GM12878 (cell line): Measurements from ENCODE around the gene POLR2L. TPM values are rescaled to one million over a fixed set of nuclear protein-coding genes. Genes with fewer than 3 reads are reported as not detected.

Experiments used
- ATAC-seq: fragments of 200-7000 bp; cut with Tn5 transposase; 3 replicates; pipeline ENCODE4 v1.9.1; 2020; ENCODE audit warnings: mild to moderate bottlenecking, moderate library complexity
- BruUV-seq: library from RNA; stranded (reverse); fragments of 400-500 nt; replicated peaks from 2 replicates; lab custom pipeline; 2021; lab: Mats Ljungman, UMichigan
- CTCF ChIA-PET: fragments of 300-600 bp; sonication (Branson Sonifier 250); formaldehyde crosslinking; extraction: SDS; loops from one replicate; lab custom pipeline; 2021; ENCODE audit warnings: inconsistent platforms; lab: Yijun Ruan, JAX
- POLR2A ChIA-PET: fragments of 350-600 bp; formaldehyde crosslinking; extraction: SDS; loops from one replicate; lab custom pipeline; 2021; ENCODE audit warnings: inconsistent platforms; lab: Charles Lee
- RAD21 ChIA-PET: fragments of 300-600 bp; sonication (Branson Sonifier 250); formaldehyde crosslinking; loops from one replicate; lab custom pipeline; 2023; ENCODE audit warnings: antibody characterized with exemption; ENCODE audit not compliant: unreplicated experiment; lab: Charles Lee
- SMC1A ChIA-PET: fragments of 300-600 bp; sonication (Branson Sonifier 250); formaldehyde crosslinking; loops from one replicate; lab custom pipeline; 2023; ENCODE audit not compliant: unreplicated experiment, uncharacterized antibody; lab: Charles Lee
- DNase-seq: peaks from one replicate; pipeline ENCODE4 v3.0.0-alpha.2; 2011; ENCODE audit warnings: low read depth, low spot score
- FAIRE-seq: peaks from 3 replicates; lab custom pipeline; 2011; peaks lifted over from hg19 to GRCh38; lab: Jason Lieb, UNC
- H2AFZ ChIP-seq: 2 replicates; pipeline ENCODE4 v1.6.0; 2011; ENCODE audit warnings: low read depth, low read length, control low read depth; ENCODE audit not compliant: control insufficient read depth
- H3K27ac ChIP-seq: 2 replicates; pipeline ENCODE4 v1.5.1; 2011; ENCODE audit warnings: control low read depth; ENCODE audit not compliant: control insufficient read depth, insufficient read depth
- H3K27me3 ChIP-seq, 2 experiments: replicated peaks in 1 of 2; 2 replicates each; pipeline versions ENCODE4 v1.6.0 to v1.6.1; 2011; ENCODE audit warnings: low read length in 1 of 2; ENCODE audit not compliant: control insufficient read depth in 2 of 2, insufficient read depth in 2 of 2
- H3K36me3 ChIP-seq, 2 experiments: 2 replicates each; pipeline ENCODE4 v1.5.1; 2011; ENCODE audit warnings: low read length in 1 of 2; ENCODE audit not compliant: control insufficient read depth in 2 of 2, insufficient read depth in 2 of 2
- H3K4me1 ChIP-seq: 2 replicates; pipeline ENCODE4 v1.6.1; 2011; ENCODE audit warnings: mild to moderate bottlenecking, low read length, moderate library complexity, mixed read lengths; ENCODE audit not compliant: control insufficient read depth, insufficient read depth
- H3K4me2 ChIP-seq: 2 replicates; pipeline ENCODE4 v1.6.0; 2011; ENCODE audit warnings: control low read depth; ENCODE audit not compliant: control insufficient read depth, insufficient read depth
- H3K4me3 ChIP-seq: fragments of 200-600 bp; sonication (generic); 2 replicates; pipeline ENCODE4 v1.5.1; 2016
- H3K79me2 ChIP-seq: 2 replicates; pipeline ENCODE4 v1.6.0; 2011; ENCODE audit warnings: low read length; ENCODE audit not compliant: control insufficient read depth, insufficient read depth
- H3K9ac ChIP-seq: 2 replicates; pipeline ENCODE4 v1.8.0; 2011; ENCODE audit warnings: low read length, control low read depth, mixed read lengths; ENCODE audit not compliant: control insufficient read depth, insufficient read depth
- H3K9me3 ChIP-seq: replicated peaks from 3 replicates; pipeline ENCODE4 v1.5.1; 2011; ENCODE audit warnings: mild to moderate bottlenecking, low read length; ENCODE audit not compliant: control insufficient read depth, insufficient read depth
- H4K20me1 ChIP-seq: 2 replicates; pipeline ENCODE4 v1.6.0; 2011; ENCODE audit not compliant: control insufficient read depth, insufficient read depth
- CUX1 ChIP-seq: IDR thresholded peaks from 2 replicates; pipeline ENCODE4 v1.6.1; 2012; ENCODE audit warnings: improper control_type of control experiment, low read depth, low read length; ENCODE audit not compliant: insufficient replicate concordance
- E2F8 ChIP-seq: fragments of 450-650 bp; IDR thresholded peaks from 2 replicates; pipeline ENCODE4 v1.6.1; 2018; ENCODE audit warnings: mild to moderate bottlenecking, low read depth, moderate library complexity; ENCODE audit not compliant: partially characterized antibody
- ESRRA ChIP-seq: IDR thresholded peaks from 2 replicates; pipeline ENCODE4 v1.6.1; 2012; ENCODE audit warnings: mild to moderate bottlenecking, low read length, improper control_type of control experiment
- FOS ChIP-seq: IDR thresholded peaks from 3 replicates; pipeline ENCODE4 v1.6.1; 2011; ENCODE audit warnings: borderline replicate concordance; ENCODE audit not compliant: insufficient read length; ENCODE audit errors: extremely low read depth
- HDAC6 ChIP-seq: fragments of 200-600 bp; sonication (generic); IDR thresholded peaks from one replicate; pipeline ENCODE4 v1.8.0; 2017; ENCODE audit warnings: antibody characterized with exemption; ENCODE audit not compliant: unreplicated experiment
- KAT2A ChIP-seq: conservative IDR thresholded peaks from 2 replicates; pipeline ENCODE4 v1.6.1; 2011; ENCODE audit warnings: low read depth, low read length; ENCODE audit not compliant: control insufficient read depth
- MTA2 ChIP-seq: fragments of 450-650 bp; IDR thresholded peaks from 2 replicates; pipeline ENCODE4 v1.6.1; 2016; ENCODE audit warnings: low read depth, mild to moderate bottlenecking, moderate library complexity
- SMC3 ChIP-seq: IDR thresholded peaks from 2 replicates; pipeline ENCODE4 v1.6.1; 2011; ENCODE audit warnings: low read length, improper control_type of control experiment, borderline replicate concordance
- SREBF2 ChIP-seq: IDR thresholded peaks from 2 replicates; pipeline ENCODE4 v1.6.1; 2012; ENCODE audit warnings: mild to moderate bottlenecking, low read length
- TAF1 ChIP-seq: IDR thresholded peaks from 2 replicates; pipeline ENCODE4 v1.6.1; 2011; ENCODE audit warnings: mild to moderate bottlenecking, low read depth, low read length, borderline replicate concordance
- TCF3 ChIP-seq: IDR thresholded peaks from 2 replicates; pipeline ENCODE4 v1.6.1; 2012; ENCODE audit warnings: low read depth, mild to moderate bottlenecking, low read length, borderline replicate concordance; ENCODE audit not compliant: insufficient read depth
- WGBS: methylation state at CpG from one replicate; pipeline ENCODE4 v1.1.6; 2016; ENCODE audit warnings: low lambda C conversion rate; ENCODE audit not compliant: insufficient replicate concordance, insufficient coverage; ENCODE audit errors: missing lambda C conversion rate; 5-methylcytosine and 5-hydroxymethylcytosine counted together
- in situ Hi-C: fragments of 300-500 bp; cut with MboI; formaldehyde crosslinking; loops from 9 replicates; pipeline ENCODE4 v1.14.3; 2018; ENCODE audit warnings: mixed read lengths
- intact Hi-C: fragments of 100-400 bp; cut with micrococcal nuclease; formaldehyde crosslinking; loops from one replicate; pipeline ENCODE4 v1.14.2; 2022; ENCODE audit not compliant: unreplicated experiment
- polyA plus RNA-seq, 11 experiments: library from polyadenylated mRNA; depleted of rRNA in 4 of 11; unstranded in 6 of 11; stranded (reverse) in 5 of 11; fragments of >200 nt; fragmentation: Nextera tagmentation in 4 of 11; fragmentation: Illumina TruSeq in 1 of 11; extraction: Ambion mirVana in 4 of 11; extraction: Trizol in 1 of 11; gene quantifications; 1 replicate in 1 of 11; 2 replicates in 10 of 11; pipeline versions ENCODE4 v1.2.1 to v1.2.3, GENCODE V29; 2011 to 2016; ENCODE audit warnings: inconsistent platforms in 2 of 11, missing spikeins in 2 of 11, low read depth in 1 of 11
- total RNA-seq, 4 experiments: library from RNA; depleted of rRNA in 3 of 4; stranded (reverse); fragments of >200 nt in 3 of 4; fragmentation: Illumina TruSeq in 1 of 4; extraction: Trizol in 1 of 4; gene quantifications; 2 replicates each; pipeline versions ENCODE4 v1.2.1 to v1.2.3, GENCODE V29; 2013 to 2021

The POLR2L gene
- total and polyA plus RNA-seq, 10 of the 15 experiments (the other 5 are each of a cell fraction or from before 2014, with no cell fraction given): 23.1 to 497 (median 125) TPM

- no peaks in the 10 kb centered on the region for H3K4me1 ChIP-seq
- H4K20me1 ChIP-seq: no peaks in the 10 kb centered on the region
- H3K9ac ChIP-seq: no peak overlapping the region
- ChIA-PET CTCF (no interaction called here), POLR2A (interaction anchor here (0.7 kb wide), 1 partner anchor 417 kb away, joined by 3 read pairs; no protein-coding TSS in a partner anchor), RAD21 (interaction anchor here (0.9 kb wide), 1 partner anchor 14 kb away, joined by 3 read pairs; no protein-coding TSS in a partner anchor), SMC1A (no interaction called here)
- WGBS: 90% methylated on average over 25 of the region's 37 CpGs
- ATAC-seq (no peak), FAIRE-seq (no peak), DNase-seq (no peak)
- H3K4me2 ChIP-seq: no peak overlapping the region
- no TSS peak for BruUV-seq
- no peak for TF ChIP-seq TCF3
- TF ChIP-seq E2F8: no peak
- TF ChIP-seq HDAC6: no peak
- no peak for TF ChIP-seq MTA2
- no peak for TF ChIP-seq KAT2A
- TF ChIP-seq ESRRA: no peak
- TF ChIP-seq SREBF2: no peak
- TF ChIP-seq CUX1: no peak
- no peak for TF ChIP-seq FOS
- TF ChIP-seq SMC3: no peak
- no peak for TF ChIP-seq TAF1
- H3K27me3 ChIP-seq: no peaks in the 10 kb centered on the region
- H3K4me3 ChIP-seq: no peak overlapping the region
- intact Hi-C loops (no loop called here), in situ Hi-C loops (no loop called here)
- no peaks in the 10 kb centered on the region for H3K9me3 ChIP-seq
- no peaks in the 10 kb centered on the region for H3K79me2 ChIP-seq
- H3K27ac ChIP-seq: no peak overlapping the region
- H3K36me3 ChIP-seq: no peaks in the 10 kb centered on the region
- H2AFZ ChIP-seq: no peak overlapping the region
Observed at GRCh38 chr11:858762-859339, 16.5 kb upstream of the POLR2L start.
